ENCODE measurements around the gene TRIB2. TPM values are rescaled to one million over a fixed set of nuclear protein-coding genes. Genes with fewer than 3 reads are reported as not detected.

Gene TRIB2
- total RNA-seq = 12.6 and 63.6 TPM in 2 replicates

GRCh38 chr2:12716282-12717190 is at the start of gene TRIB2:
TSS of gene TRIB2 (plus strand) at chr2:12716936. CDS start at chr2:12718308, 1,372 bp downstream.

Data from bladder microvascular endothelial cell (primary cell).